Upper lobe of left lung (tissue), 4 donors: Measurements from ENCODE around the gene TCL1B.

Experiments
- CTCF ChIP-seq, 6 experiments: fragments of 450-650 bp in 4 of 6; fragments of 200-600 bp in 2 of 6; sonication (generic) in 2 of 6; IDR thresholded peaks; one replicate each; pipeline ENCODE4 v1.5.1; 2016 to 2019; ENCODE audit warnings: antibody characterized with exemption in 6 of 6
- POLR2A ChIP-seq, 4 donors: fragments of 450-650 bp; IDR thresholded peaks; one replicate each; pipeline ENCODE4 v1.5.1; 2016 to 2017; ENCODE audit warnings: antibody characterized with exemption in 4 of 4, mild to moderate bottlenecking in 2 of 4

GRCh38 chr14:95644981-95645380 lies 41.2 kb upstream of the TCL1B start:
- TF ChIP-seq CTCF (IDR thresholded peaks at IDR 0.05): no peak
- no peak for TF ChIP-seq POLR2A (IDR thresholded peaks at IDR 0.05)
